ENCODE data around the gene HNRNPC. TPM values are rescaled to one million over a fixed set of nuclear protein-coding genes. Genes with fewer than 3 reads are reported as not detected.

Gene HNRNPC
- total RNA-seq, 1 donor from 2014 or later: 1,872 TPM

- H3K4me2 ChIP-seq: no peak overlapping the region
- H3K4me3 Mint-ChIP-seq: no peak overlapping the region
- peaks cover 73% of the 10 kb centered on the region for H4K20me1 ChIP-seq (ENCODE audit: low read depth)
Measured at GRCh38 chr14:21203470-21204166, 65.6 kb downstream of the HNRNPC start.

GRCh38 chr14:21202463-21203358 lies 66.5 kb downstream of the HNRNPC start:
- TF ChIP-seq CTCF (IDR thresholded peaks at IDR 0.05) (no peak), EZH2phosphoT487 (IDR thresholded peaks at IDR 0.05) (no peak), EZH2 (IDR thresholded peaks at IDR 0.05) (no peak)
- no peak overlapping the region for H3K4me2 ChIP-seq
- no peaks in the 10 kb centered on the region for H3K36me3 ChIP-seq
- H3K27me3 Mint-ChIP-seq (ENCODE audit: insufficient read depth, low read depth): peaks cover 5% of the 10 kb centered on the region
- H4K20me1 ChIP-seq (ENCODE audit: low read depth): peaks cover 64% of the 10 kb centered on the region
- H3K27ac ChIP-seq: peak overlapping the region; percentile 35
- H3K36me3 Mint-ChIP-seq: peaks cover 35% of the 10 kb centered on the region
- H3K79me2 ChIP-seq (ENCODE audit: low read depth): no peaks in the 10 kb centered on the region
- H3K4me3 ChIP-seq: no peak overlapping the region
- peaks cover 75% of the 10 kb centered on the region for H3F3A ChIP-seq (ENCODE audit: low read depth)
- DNase-seq (ENCODE audit: low spot score): no peak
- no peak overlapping the region for H3K27ac Mint-ChIP-seq
- H3K4me1 Mint-ChIP-seq: peaks cover 7% of the 10 kb centered on the region
- peaks cover 3% of the 10 kb centered on the region for H3K9me3 Mint-ChIP-seq
- no peaks in the 10 kb centered on the region for H3K27me3 ChIP-seq
- no peak overlapping the region for H3K4me3 Mint-ChIP-seq
- H3K9ac ChIP-seq: no peak overlapping the region
- H2AFZ ChIP-seq (replicated peaks): no peak overlapping the region
- no peaks in the 10 kb centered on the region for H3K9me3 ChIP-seq (ENCODE audit: low read depth)
- H3K4me1 ChIP-seq: peaks cover 14% of the 10 kb centered on the region

More at GRCh38 chr14:21203470-21204166, 65.6 kb downstream of the HNRNPC start:
- Histone ChIP-seq H3K27ac (peak overlapping the region; percentile 35), H3K9ac (no peak overlapping the region), H3K79me2 (ENCODE audit: low read depth) (no peaks in the 10 kb centered on the region), H3K4me1 (peaks cover 23% of the 10 kb centered on the region), H3K4me3 (no peak overlapping the region), H3K27me3 (no peaks in the 10 kb centered on the region), H3F3A (ENCODE audit: low read depth) (peaks cover 84% of the 10 kb centered on the region), H2AFZ (replicated peaks) (no peak overlapping the region), H3K9me3 (ENCODE audit: low read depth) (no peaks in the 10 kb centered on the region), H3K36me3 (peaks cover 5% of the 10 kb centered on the region)
- peaks cover 42% of the 10 kb centered on the region for H3K36me3 Mint-ChIP-seq
- no peak for TF ChIP-seq EZH2 (IDR thresholded peaks at IDR 0.05)
- TF ChIP-seq CTCF (IDR thresholded peaks at IDR 0.05): no peak
- no peak for TF ChIP-seq EZH2phosphoT487 (IDR thresholded peaks at IDR 0.05)
- no peak overlapping the region for H3K27ac Mint-ChIP-seq
- H3K9me3 Mint-ChIP-seq: no peaks in the 10 kb centered on the region
- DNase-seq (ENCODE audit: low spot score): no peak
- H3K4me1 Mint-ChIP-seq: peaks cover 7% of the 10 kb centered on the region
- peaks cover 2% of the 10 kb centered on the region for H3K27me3 Mint-ChIP-seq (ENCODE audit: insufficient read depth, low read depth)

GRCh38 chr14:21201732-21202462 lies 67.3 kb downstream of the HNRNPC start:
- Histone ChIP-seq H3K79me2 (ENCODE audit: low read depth) (no peaks in the 10 kb centered on the region), H4K20me1 (ENCODE audit: low read depth) (peaks cover 56% of the 10 kb centered on the region), H3K4me2 (no peak overlapping the region), H2AFZ (replicated peaks) (no peak overlapping the region), H3K9ac (no peak overlapping the region), H3K27ac (no peak overlapping the region), H3K36me3 (no peaks in the 10 kb centered on the region), H3K9me3 (ENCODE audit: low read depth) (no peaks in the 10 kb centered on the region), H3K4me1 (peaks cover 6% of the 10 kb centered on the region), H3K4me3 (no peak overlapping the region), H3F3A (ENCODE audit: low read depth) (peaks cover 70% of the 10 kb centered on the region), H3K27me3 (no peaks in the 10 kb centered on the region)
- DNase-seq (ENCODE audit: low spot score): no peak
- TF ChIP-seq EZH2phosphoT487 (IDR thresholded peaks at IDR 0.05): no peak
- no peak for TF ChIP-seq EZH2 (IDR thresholded peaks at IDR 0.05)
- H3K4me1 Mint-ChIP-seq: peaks cover 7% of the 10 kb centered on the region
- peaks cover 11% of the 10 kb centered on the region for H3K9me3 Mint-ChIP-seq
- no peak overlapping the region for H3K27ac Mint-ChIP-seq
- peaks cover 30% of the 10 kb centered on the region for H3K36me3 Mint-ChIP-seq
- no peak overlapping the region for H3K4me3 Mint-ChIP-seq
- peaks cover 5% of the 10 kb centered on the region for H3K27me3 Mint-ChIP-seq (ENCODE audit: insufficient read depth, low read depth)

Data from neural progenitor cell (in vitro differentiated cells).